ENCODE data around the gene FXYD7.

The FXYD7 gene

GRCh38 chr19:35114353-35115176 is 28.5 kb upstream of the FXYD7 start:
- Histone ChIP-seq H3K79me2 (no peaks in the 10 kb centered on the region), H3K27ac (no peak overlapping the region), H3K4me3 (ENCODE audit: low read depth, low read length) (no peak overlapping the region), H2AFZ (peak overlapping the region; percentile 33), H3K9ac (no peak overlapping the region), H3K4me1 (no peaks in the 10 kb centered on the region), H3K4me2 (ENCODE audit: low read length) (peak overlapping the region; percentile 18), H3K9me3 (ENCODE audit: control insufficient read depth, low read length) (no peaks in the 10 kb centered on the region), H3K27me3 (ENCODE audit: control insufficient read depth, insufficient read depth, low read length) (no peaks in the 10 kb centered on the region), H3K36me3 (ENCODE audit: control insufficient read depth, insufficient read depth, low read length) (no peaks in the 10 kb centered on the region)
- TF ChIP-seq CTCF (IDR thresholded peaks at IDR 0.05): peak; percentile 90

GRCh38 chr19:35115177-35115951 is 27.7 kb upstream of the FXYD7 start, which contains the start of gene FXYD3:
Gene FXYD3, plus strand, starts transcription at chr19:35115823. Its CDS starts 3,554 bp downstream, at chr19:35119377.
- no peak within 1 kb of the TSS for H3K27ac ChIP-seq
- H3K79me2 ChIP-seq: no peaks in the 10 kb centered on the region
- H3K4me3 ChIP-seq (ENCODE audit: low read depth, low read length): no peak within 1 kb of the TSS
- no peaks in the 10 kb centered on the region for H3K4me1 ChIP-seq
- H3K27me3 ChIP-seq (ENCODE audit: control insufficient read depth, insufficient read depth, low read length): no peaks in the 10 kb centered on the region
- TF ChIP-seq CTCF (IDR thresholded peaks at IDR 0.05): no peak
- peak within 1 kb of the TSS; percentile 18 for H3K4me2 ChIP-seq (ENCODE audit: low read length)
- no peak within 1 kb of the TSS for H3K9ac ChIP-seq
- peak within 1 kb of the TSS; percentile 33 for H2AFZ ChIP-seq
- no peaks in the 10 kb centered on the region for H3K36me3 ChIP-seq (ENCODE audit: control insufficient read depth, insufficient read depth, low read length)
- no peaks in the 10 kb centered on the region for H3K9me3 ChIP-seq (ENCODE audit: control insufficient read depth, low read length)

GRCh38 chr19:35116072-35116801 is 26.8 kb upstream of the FXYD7 start:
- Histone ChIP-seq H3K4me2 (ENCODE audit: low read length) (no peak overlapping the region), H3K9me3 (ENCODE audit: control insufficient read depth, low read length) (no peaks in the 10 kb centered on the region), H3K27me3 (ENCODE audit: control insufficient read depth, insufficient read depth, low read length) (no peaks in the 10 kb centered on the region), H3K27ac (no peak overlapping the region), H3K4me3 (ENCODE audit: low read depth, low read length) (no peak overlapping the region), H3K4me1 (no peaks in the 10 kb centered on the region), H3K79me2 (no peaks in the 10 kb centered on the region), H2AFZ (no peak overlapping the region), H3K9ac (no peak overlapping the region), H3K36me3 (ENCODE audit: control insufficient read depth, insufficient read depth, low read length) (no peaks in the 10 kb centered on the region)
- no peak for TF ChIP-seq CTCF (IDR thresholded peaks at IDR 0.05)

GRCh38 chr19:35117116-35117515 is 25.9 kb upstream of the FXYD7 start:
- H3K36me3 ChIP-seq (ENCODE audit: control insufficient read depth, insufficient read depth, low read length): no peaks in the 10 kb centered on the region
- no peaks in the 10 kb centered on the region for H3K4me1 ChIP-seq
- H2AFZ ChIP-seq: no peak overlapping the region
- no peaks in the 10 kb centered on the region for H3K9me3 ChIP-seq (ENCODE audit: control insufficient read depth, low read length)
- no peaks in the 10 kb centered on the region for H3K27me3 ChIP-seq (ENCODE audit: control insufficient read depth, insufficient read depth, low read length)
- TF ChIP-seq CTCF (IDR thresholded peaks at IDR 0.05): no peak
- no peak overlapping the region for H3K4me2 ChIP-seq (ENCODE audit: low read length)
- H3K9ac ChIP-seq: no peak overlapping the region
- H3K4me3 ChIP-seq (ENCODE audit: low read depth, low read length): no peak overlapping the region
- H3K79me2 ChIP-seq: no peaks in the 10 kb centered on the region
- no peak overlapping the region for H3K27ac ChIP-seq

Data from parathyroid adenoma (tissue), 2 donors.